ENCODE results near the gene C11orf98. TPM values are rescaled to one million over a fixed set of nuclear protein-coding genes. Genes with fewer than 3 reads are reported as not detected.
A peak's percentile ranks its signal among the peaks of the same experiment; 100 is the strongest.

Gene C11orf98
- total RNA-seq, 1 experiment from 2014 or later = 154 TPM

- CTCF ChIA-PET = no interaction called here
- peaks cover 48% of the 10 kb centered on the region for H3K4me1 Mint-ChIP-seq
- H3K36me3 Mint-ChIP-seq = peaks cover 60% of the 10 kb centered on the region
- POLR2A ChIA-PET = no interaction called here
- no peaks in the 10 kb centered on the region for H3K27me3 Mint-ChIP-seq (ENCODE audit: low read depth)
- H3K27ac Mint-ChIP-seq = peak overlapping the region; percentile 23; the same call in 1 of the 2 replicates
- ATAC-seq (no peak), DNase-seq (ENCODE audit: low spot score) (no peak)
- no peak overlapping the region for H3K4me3 Mint-ChIP-seq
- TF ChIP-seq CREM (CRISPR knock-in tag; IDR thresholded peaks at IDR 0.05) = no peak
- no peak for TF ChIP-seq PRDM15 (CRISPR knock-in tag; IDR thresholded peaks at IDR 0.05)
- no peak for TF ChIP-seq ZNF512 (CRISPR knock-in tag; IDR thresholded peaks at IDR 0.05; ENCODE audit: borderline replicate concordance)
- TF ChIP-seq CBFB (CRISPR knock-in tag; IDR thresholded peaks at IDR 0.05; ENCODE audit: low read depth) = no peak
- no peaks in the 10 kb centered on the region for H3K9me3 Mint-ChIP-seq
Measured at GRCh38 chr11:62712276-62712812, 47.3 kb upstream of the C11orf98 start.

GRCh38 chr11:62710001-62710345, 45.0 kb upstream of the C11orf98 start:
- TF ChIP-seq NR3C1 (CRISPR knock-in tag; conservative IDR thresholded peaks at IDR 0.05; ENCODE audit: low read depth) (no peak), AR (CRISPR knock-in tag; IDR thresholded peaks at IDR 0.05) (0 out of 2 replicates have a peak, but pooled peaks have one; percentile 6), HMGXB4 (CRISPR knock-in tag; IDR thresholded peaks at IDR 0.05) (0 out of 2 replicates have a peak, but pooled peaks have one; percentile 26), CREB1 (CRISPR knock-in tag; IDR thresholded peaks at IDR 0.05) (peak; percentile 14; the same call in 1 of the 2 replicates), MAX (CRISPR knock-in tag; IDR thresholded peaks at IDR 0.05) (peak; percentile 10; the same call in 1 of the 2 replicates), PRDM15 (CRISPR knock-in tag; IDR thresholded peaks at IDR 0.05) (peak; percentile 65)
- no peak for ATAC-seq
- no peaks in the 10 kb centered on the region; the same call in 1 of the 2 replicates for H3K27me3 Mint-ChIP-seq (ENCODE audit: low read depth)
- DNase-seq (ENCODE audit: low spot score) = no peak
- H3K4me3 Mint-ChIP-seq = peak overlapping the region; percentile 92
- POLR2A ChIA-PET = interaction anchor here (0.6 to 6.0 kb wide), 10 partner anchors 17 to 322 kb away, joined by 3 to 35 read pairs (median 8); partner anchors contain the start of genes C11orf98, CSKMT, EEF1G and HNRNPUL2
- H3K36me3 Mint-ChIP-seq = peaks cover 38% of the 10 kb centered on the region
- H3K4me1 Mint-ChIP-seq = peaks cover 49% of the 10 kb centered on the region
- H3K9me3 Mint-ChIP-seq = no peaks in the 10 kb centered on the region
- peak overlapping the region; percentile 100 for H3K27ac Mint-ChIP-seq
- CTCF ChIA-PET = interaction anchor here (0.5 to 4.0 kb wide), 11 partner anchors 13 to 285 kb away, joined by 3 to 24 read pairs (median 4); partner anchors contain the start of genes C11orf98, CSKMT, HNRNPUL2 and STX5

Data from WTC11 (cell line).